Sigmoid colon (tissue), 7 donors: ENCODE measurements around the gene PDGFD. TPM values are rescaled to one million over a fixed set of nuclear protein-coding genes. Genes with fewer than 3 reads are reported as not detected.

Experiments
- DNase-seq: peaks from one replicate; pipeline ENCODE4 v3.0.0-alpha.2; 2019
- H3K27ac ChIP-seq, 4 donors: fragments of 200-600 bp; sonication (generic); one replicate each; pipeline ENCODE4 v1.5.1; 2016 to 2019; ENCODE audit warnings: mild to moderate bottlenecking in 1 of 4
- H3K27me3 ChIP-seq, 3 donors: fragments of 200-600 bp; sonication (generic); one replicate each; pipeline ENCODE4 v1.5.1; 2019; ENCODE audit warnings: mild to moderate bottlenecking in 1 of 3
- H3K36me3 ChIP-seq, 4 donors: fragments of 200-600 bp; sonication (generic); one replicate each; pipeline ENCODE4 v1.5.1; 2016 to 2019
- H3K4me1 ChIP-seq, 4 donors: fragments of 200-600 bp; sonication (generic); one replicate each; pipeline ENCODE4 v1.5.1; 2017 to 2019
- H3K4me3 ChIP-seq, 4 donors: fragments of 200-600 bp; sonication (generic); one replicate each; pipeline ENCODE4 v1.5.1; 2017 to 2019; ENCODE audit warnings: mild to moderate bottlenecking in 2 of 4, moderate library complexity in 1 of 4
- H3K9me3 ChIP-seq, 4 donors: fragments of 200-600 bp in 3 of 4; sonication (generic) in 3 of 4; one replicate each; pipeline versions ENCODE4 v1.5.1 to v1.6.1; 2013 to 2019
- CTCF ChIP-seq, 4 experiments: fragments of 450-650 bp in 3 of 4; fragments of 200-600 bp in 1 of 4; IDR thresholded peaks; one replicate each; pipeline ENCODE4 v1.5.1; 2016 to 2019; ENCODE audit warnings: antibody characterized with exemption in 4 of 4, mild to moderate bottlenecking in 3 of 4, moderate library complexity in 2 of 4
- EP300 ChIP-seq, 4 donors: sonication (generic); formaldehyde crosslinking; IDR thresholded peaks; one replicate each; pipeline ENCODE4 v1.6.1; 2017; ENCODE audit warnings: antibody characterized with exemption in 4 of 4
- POLR2A ChIP-seq, 2 donors: fragments of 450-650 bp; IDR thresholded peaks; one replicate each; pipeline ENCODE4 v1.6.1; 2016; ENCODE audit warnings: antibody characterized with exemption in 2 of 2, mild to moderate bottlenecking in 2 of 2, moderate library complexity in 2 of 2
- POLR2AphosphoS5 ChIP-seq, 4 donors: sonication (generic); formaldehyde crosslinking; IDR thresholded peaks; one replicate each; pipeline ENCODE4 v1.6.1; 2017; ENCODE audit warnings: antibody characterized with exemption in 4 of 4
- WGBS, 2 donors: extraction: QIAGEN DNeasy Blood & Tissue Kit; methylation state at CpG; one replicate each; pipeline ENCODE4 v1.1.7; 2013; 5-methylcytosine and 5-hydroxymethylcytosine counted together
- intact Hi-C: fragments of 100-400 bp; cut with DNase I; formaldehyde crosslinking; loops from one replicate; pipeline ENCODE4 v1.15.1; 2023
- polyA plus RNA-seq, 3 donors: library from polyadenylated mRNA; stranded (reverse); fragments of 200-250 nt; gene quantifications; one replicate each; pipeline ENCODE4 v1.2.3, GENCODE V29; 2013
- total RNA-seq, 4 donors: library from RNA; depleted of rRNA; stranded (reverse); fragments of >200 nt; gene quantifications; one replicate each; pipeline ENCODE4 v1.1.0, GENCODE V29; 2016
- donor health status: healthy with polysubstance abuse.
- donor health status: Bipolar disorder and iron deficiency.
- donor health status: healthy.

The PDGFD gene
- total and polyA plus RNA-seq, 7 donors = 0.69 to 11.6 (median 7.9) TPM

- Histone ChIP-seq H3K27ac (no peak overlapping the region), H3K4me3 (no peak overlapping the region), H3K36me3 (no peaks in the 10 kb centered on the region), H3K9me3 (no peaks in the 10 kb centered on the region), H3K27me3 (no peaks in the 10 kb centered on the region), H3K4me1 (peaks cover 0 to 14% (median 12%) of the 10 kb centered on the region in 4 donors)
- no peak for DNase-seq
- TF ChIP-seq CTCF (IDR thresholded peaks at IDR 0.05) = no peak
- no peak for TF ChIP-seq POLR2AphosphoS5 (IDR thresholded peaks at IDR 0.05)
- no peak for TF ChIP-seq EP300 (IDR thresholded peaks at IDR 0.05)
- no peak for TF ChIP-seq POLR2A (IDR thresholded peaks at IDR 0.05)
- intact Hi-C loops = no loop called here
These were observed 286.7 kb downstream of the PDGFD start for GRCh38 chr11:103877221-103877620.

- intact Hi-C loops = no loop called here
- Histone ChIP-seq H3K27me3 (no peaks in the 10 kb centered on the region), H3K36me3 (no peaks in the 10 kb centered on the region), H3K27ac (no peak overlapping the region), H3K4me3 (no peak overlapping the region), H3K4me1 (peaks cover 0 to 1% (median under 1%) of the 10 kb centered on the region in 4 donors), H3K9me3 (no peaks in the 10 kb centered on the region)
- TF ChIP-seq EP300 (IDR thresholded peaks at IDR 0.05) = no peak
- TF ChIP-seq CTCF (IDR thresholded peaks at IDR 0.05) = no peak
- no peak for TF ChIP-seq POLR2AphosphoS5 (IDR thresholded peaks at IDR 0.05)
- TF ChIP-seq POLR2A (IDR thresholded peaks at IDR 0.05) = no peak
- WGBS, 2 donors = 46 to 87% methylated on average over 2 of the region's 2 CpGs
- DNase-seq = no peak
These were observed 288.0 kb downstream of the PDGFD start for GRCh38 chr11:103875855-103876510.

GRCh38 chr11:103872748-103873147, 291.2 kb downstream of the PDGFD start:
- Histone ChIP-seq H3K36me3 (no peaks in the 10 kb centered on the region), H3K27me3 (no peaks in the 10 kb centered on the region), H3K27ac (no peak overlapping the region), H3K4me3 (no peak overlapping the region), H3K4me1 (no peaks in the 10 kb centered on the region), H3K9me3 (no peaks in the 10 kb centered on the region)
- 89 to 92% methylated on average over 3 of the region's 3 CpGs for WGBS, 2 donors
- TF ChIP-seq POLR2A (IDR thresholded peaks at IDR 0.05) = no peak
- TF ChIP-seq EP300 (IDR thresholded peaks at IDR 0.05) = no peak
- no peak for TF ChIP-seq CTCF (IDR thresholded peaks at IDR 0.05)
- no peak for TF ChIP-seq POLR2AphosphoS5 (IDR thresholded peaks at IDR 0.05)
- intact Hi-C loops = no loop called here
- DNase-seq = no peak

- Histone ChIP-seq H3K4me1 (no peaks in the 10 kb centered on the region), H3K27me3 (no peaks in the 10 kb centered on the region), H3K9me3 (no peaks in the 10 kb centered on the region), H3K27ac (no peak overlapping the region), H3K36me3 (no peaks in the 10 kb centered on the region), H3K4me3 (no peak overlapping the region)
- intact Hi-C loops = no loop called here
- DNase-seq = no peak
- 61 to 70% methylated on average over 6 of the region's 6 CpGs for WGBS, 2 donors
- TF ChIP-seq POLR2AphosphoS5 (IDR thresholded peaks at IDR 0.05) (no peak), EP300 (IDR thresholded peaks at IDR 0.05) (no peak)
These were observed 291.9 kb downstream of the PDGFD start for GRCh38 chr11:103871923-103872551.

- peak overlapping the region in 1 of 4 donors; percentile 39 for H3K27ac ChIP-seq
- peak; percentile 89 for DNase-seq
These were observed 293.1 kb downstream of the PDGFD start for GRCh38 chr11:103870821-103871309.

More at GRCh38 chr11:103870821-103871309, 293.1 kb downstream of the PDGFD start:
- Histone ChIP-seq H3K36me3 (no peaks in the 10 kb centered on the region), H3K9me3 (no peaks in the 10 kb centered on the region), H3K4me3 (no peak overlapping the region), H3K27me3 (no peaks in the 10 kb centered on the region), H3K4me1 (no peaks in the 10 kb centered on the region)
- 88 to 95% methylated on average over 7 of the region's 7 CpGs for WGBS, 2 donors
- TF ChIP-seq EP300 (IDR thresholded peaks at IDR 0.05) (peak in 2 of 4 donors; percentile 16 to 20), POLR2AphosphoS5 (IDR thresholded peaks at IDR 0.05) (peak; percentile 36 to 63 (median 51)), CTCF (IDR thresholded peaks at IDR 0.05) (no peak), POLR2A (IDR thresholded peaks at IDR 0.05) (no peak)
- intact Hi-C loops = no loop called here
